NCI-H146 treated with DMSO at 0.1 percent for 48 hours (cell line): Measurements from ENCODE around the gene RPL10A.
"Not testable (repeated sequence)": the region's sequence is repeated elsewhere in the genome, so short reads cannot be mapped to it uniquely, and the experiment has no call there.

ENCODE experiments used
- DNase-seq: peaks from one replicate; lab custom pipeline; 2025; ENCODE audit not compliant: unreplicated experiment; lab: John Stamatoyannopoulos, UW

Gene RPL10A

DNA sequence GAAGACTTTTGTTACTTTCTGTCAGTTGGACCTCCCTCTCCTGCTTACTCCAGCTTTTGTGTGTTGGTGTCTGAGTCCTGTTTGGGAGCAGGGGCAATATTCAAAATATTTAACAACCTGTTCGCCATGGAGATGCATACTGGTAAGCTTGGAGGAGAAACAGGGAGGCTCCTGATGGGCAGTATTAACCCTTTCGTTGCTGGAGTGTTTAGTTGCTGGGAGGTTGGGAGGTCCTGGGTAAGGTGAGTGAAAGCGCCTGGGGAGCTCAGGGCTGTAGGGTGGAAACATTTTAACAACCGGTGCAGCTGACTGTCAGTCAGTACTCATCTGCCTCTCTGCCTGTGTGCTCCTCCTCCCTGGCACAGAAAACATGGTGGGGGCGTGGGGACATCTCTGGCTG lies 40.3 kb downstream of the RPL10A start:
- no peak for DNase-seq

- no peak for DNase-seq
Observed at GRCh38 chr6:35510916-35511561, 42.8 kb downstream of the RPL10A start.

DNA sequence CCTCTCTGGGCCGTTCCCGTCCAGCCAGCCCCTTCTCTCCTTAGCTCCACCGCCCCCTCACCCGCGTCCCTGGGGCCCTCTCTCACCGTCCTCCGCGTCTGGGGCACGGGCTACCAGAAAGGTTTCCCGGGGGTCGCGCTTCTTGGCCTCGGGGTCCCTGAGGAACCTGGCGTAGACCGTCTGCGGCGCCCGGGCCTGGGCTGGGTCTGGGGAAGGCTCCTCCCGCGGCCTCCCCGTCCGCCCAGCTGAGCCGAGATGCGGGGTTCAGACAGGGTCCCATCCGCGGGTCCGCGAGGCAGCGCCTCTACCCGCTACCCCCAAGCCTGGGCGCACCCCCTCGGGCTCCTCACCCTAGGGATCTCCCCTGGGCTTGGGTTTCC lies 43.4 kb downstream of the RPL10A start:
- DNase-seq = no peak

- DNase-seq = no peak
Observed at GRCh38 chr6:35512006-35512405, 43.8 kb downstream of the RPL10A start.

- no peak for DNase-seq
Observed at GRCh38 chr6:35512740-35513139, 44.5 kb downstream of the RPL10A start, which contains the start of gene TULP1. TSS of gene TULP1 (minus strand) at chr6:35512896. CDS start at chr6:35512858, 38 bp downstream.

GRCh38 chr6:35514587-35514986 lies 46.4 kb downstream of the RPL10A start:
- no peak for DNase-seq

DNA sequence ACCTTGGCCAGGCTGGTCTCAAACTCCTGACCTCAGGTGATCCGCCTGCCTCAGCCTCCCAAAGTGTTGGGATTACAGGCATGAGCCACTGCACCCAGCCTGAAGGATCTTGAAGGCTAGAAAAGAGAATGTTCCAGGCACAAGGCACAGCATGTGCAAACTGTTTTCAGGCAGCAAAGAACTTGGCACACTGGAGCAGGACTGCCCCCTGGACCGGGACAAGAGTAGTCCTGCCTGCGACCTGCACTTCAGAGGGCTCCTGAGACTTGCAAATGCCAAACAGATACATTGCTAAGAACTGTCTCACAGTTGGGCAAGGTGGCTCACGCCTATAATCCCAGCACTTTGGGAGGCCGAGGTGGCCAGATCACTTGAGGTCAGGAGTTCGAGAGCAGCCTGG lies 47.7 kb downstream of the RPL10A start:
- DNase-seq = not testable (repeated sequence)

GRCh38 chr6:35516712-35517111 lies 48.5 kb downstream of the RPL10A start:
- DNase-seq = no peak

GRCh38 chr6:35517978-35518377 lies 49.8 kb downstream of the RPL10A start:
- not testable (repeated sequence) for DNase-seq

DNA sequence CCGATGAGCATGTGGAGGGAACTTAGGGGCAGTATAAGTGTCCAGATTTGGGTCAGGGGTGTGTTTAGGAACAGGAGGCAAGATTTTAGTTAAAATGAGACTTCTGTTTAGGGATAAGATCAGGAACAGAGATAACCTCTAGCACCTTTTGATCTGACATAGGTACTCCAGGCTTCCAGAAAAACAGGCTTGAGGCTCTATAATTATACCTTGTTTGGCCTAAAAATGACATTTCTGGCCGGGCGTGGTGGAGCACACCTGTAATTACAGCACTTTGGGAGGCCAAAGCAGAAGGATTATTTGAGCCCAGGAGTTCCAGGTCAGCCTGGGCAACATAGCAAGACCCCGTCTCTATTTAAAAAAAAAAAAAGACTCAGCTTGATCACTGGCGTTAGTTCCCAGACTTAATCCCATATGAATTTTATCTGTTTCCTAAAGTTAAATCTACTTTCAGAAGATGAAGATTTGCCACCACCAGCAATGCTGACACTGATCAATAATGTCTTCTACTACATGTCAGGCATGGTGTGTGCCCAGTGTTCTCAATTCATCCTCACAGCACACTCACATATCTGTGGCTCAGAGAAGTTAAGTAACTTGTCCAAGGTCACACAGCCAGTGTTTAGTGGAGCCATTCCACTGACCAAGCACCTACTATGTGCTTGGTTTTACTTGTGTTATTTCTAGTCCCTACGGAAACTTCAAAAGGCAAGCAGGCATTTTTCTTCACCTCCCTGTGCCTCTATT lies 50.5 kb downstream of the RPL10A start:
- no peak for DNase-seq

GRCh38 chr6:35519313-35520015 lies 51.3 kb downstream of the RPL10A start:
- DNase-seq = no peak
